K562 treated with DMSO at 1 percent for 4 hours (cell line): ENCODE data around the gene GGNBP2. TPM values are rescaled to one million over a fixed set of nuclear protein-coding genes. Genes with fewer than 3 reads are reported as not detected.

ENCODE experiments used
- total RNA-seq: library from RNA; unstranded; fragments of 300-600 nt; gene quantifications from 2 replicates; pipeline ENCODE4 v1.2.3, GENCODE V29; 2022; ENCODE audit not compliant: insufficient read depth

Gene GGNBP2
- 54.5 and 55.9 TPM in 2 replicates for total RNA-seq

GRCh38 chr17:36544307-36545076, at the start of gene GGNBP2:
Gene GGNBP2 (plus strand): TSS chr17:36544919. CDS start chr17:36545725, 806 bp downstream.

DNA sequence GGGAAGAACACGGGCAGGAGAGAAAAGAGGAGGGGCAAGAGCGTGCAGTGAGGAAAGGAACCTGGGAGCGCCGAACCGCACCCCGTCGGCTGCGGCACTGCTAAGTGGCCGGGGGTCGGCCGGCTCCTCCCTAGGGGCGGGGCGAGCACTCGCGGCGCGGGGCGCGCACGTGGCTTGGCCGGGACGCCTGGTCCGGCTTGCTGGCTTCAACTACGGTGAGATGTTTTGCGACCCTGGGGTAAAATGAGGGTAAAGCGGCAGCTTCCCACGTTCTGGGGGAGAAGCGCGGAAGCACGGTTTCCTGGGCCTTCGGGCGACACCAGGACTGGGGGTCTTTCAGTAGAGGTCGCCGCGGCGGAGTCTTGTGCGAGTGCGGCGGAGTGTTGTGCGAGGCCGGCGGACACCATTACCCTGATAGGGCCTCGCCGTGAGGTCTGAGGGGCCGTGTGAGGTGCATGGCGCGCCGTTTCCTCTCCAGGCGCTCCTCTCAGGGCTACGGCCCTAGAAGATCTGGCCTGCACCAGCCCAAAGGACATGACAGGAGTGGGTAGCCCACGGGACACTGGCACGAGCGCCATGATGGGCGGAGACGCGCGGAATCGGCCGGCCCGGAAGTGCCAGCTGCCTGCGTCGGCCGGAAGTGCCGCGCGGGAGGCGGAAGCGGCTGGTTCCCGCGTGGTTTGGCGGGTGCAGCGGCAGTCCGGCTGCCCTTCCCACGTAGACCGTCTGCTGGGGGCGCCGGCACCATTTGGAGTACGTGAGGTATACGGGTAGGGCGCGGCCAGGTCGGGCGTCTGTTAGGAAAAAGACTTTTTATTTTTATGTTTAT, 9.7 kb upstream of the GGNBP2 start, which contains the start of the genes MYO19 and PIGW:
Gene MYO19, minus strand, starts transcription at position 29 of the 829 bp plus-strand sequence. CDS start 2,330 bp downstream, outside the sequence.
Gene PIGW, plus strand, starts transcription at position 148 of the 829 bp plus-strand sequence. CDS start 2,115 bp downstream, outside the sequence.

DNA sequence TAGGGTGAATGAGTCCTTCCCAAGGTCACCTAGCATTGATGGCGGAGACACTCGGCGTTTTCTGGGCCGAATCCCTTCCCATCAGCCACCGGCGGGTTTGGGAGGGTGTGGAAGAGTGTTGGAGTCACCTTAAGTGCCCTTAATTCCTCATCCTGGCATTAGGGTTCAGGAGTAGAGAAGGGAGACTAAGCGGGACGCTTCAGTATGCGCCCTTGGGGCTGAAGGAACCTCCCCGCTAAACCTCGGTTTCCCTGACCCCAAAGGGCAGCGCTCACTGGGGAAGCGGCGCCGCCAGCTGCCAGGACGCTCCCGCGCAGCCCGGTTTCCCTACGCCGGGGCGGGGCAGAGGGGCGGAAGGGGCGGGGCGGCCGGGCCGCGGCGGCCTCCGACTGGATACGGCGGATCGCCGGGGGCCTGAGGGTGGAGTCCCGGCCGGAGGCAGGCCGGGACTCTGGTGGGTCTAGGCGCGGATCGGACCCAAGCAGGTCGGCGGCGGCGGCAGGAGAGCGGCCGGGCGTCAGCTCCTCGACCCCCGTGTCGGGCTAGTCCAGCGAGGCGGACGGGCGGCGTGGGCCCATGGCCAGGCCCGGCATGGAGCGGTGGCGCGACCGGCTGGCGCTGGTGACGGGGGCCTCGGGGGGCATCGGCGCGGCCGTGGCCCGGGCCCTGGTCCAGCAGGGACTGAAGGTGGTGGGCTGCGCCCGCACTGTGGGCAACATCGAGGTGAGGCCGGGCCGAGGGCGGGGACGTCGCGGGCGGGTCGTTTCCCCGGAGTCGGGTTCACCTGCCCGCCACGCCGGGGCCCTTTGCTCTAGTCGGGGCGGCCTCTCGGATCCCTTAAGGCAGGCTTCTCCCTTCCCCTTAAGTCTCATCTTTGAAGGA, 47.0 kb downstream of the GGNBP2 start, which contains the start of gene DHRS11:
Gene DHRS11, plus strand, starts transcription at position 446 of the 882 bp plus-strand sequence. Its CDS starts 131 bp downstream, at position 577.

GRCh38 chr17:36601303-36602029, 56.7 kb downstream of the GGNBP2 start, which contains the start of gene MRM1:
Gene MRM1 (plus strand): TSS chr17:36601583. CDS start chr17:36601811, 228 bp downstream.

Other genes starting within 250 kb of the GGNBP2 start
- gene TBC1D3G, start 221.0 kb upstream of the GGNBP2 start, total RNA-seq, result not detected in 2 replicates
- gene TBC1D3H, start 156.5 kb upstream of the GGNBP2 start, total RNA-seq, result not detected in 2 replicates
- 77.7 and 82.1 TPM in 2 replicates for gene ZNHIT3, start 58.2 kb upstream of the GGNBP2 start, total RNA-seq
- 46.7 and 69.8 TPM in 2 replicates for gene MYO19, start 10.1 kb upstream of the GGNBP2 start, total RNA-seq
- gene PIGW, start 9.9 kb upstream of the GGNBP2 start, total RNA-seq, result 6.6 and 9.3 TPM in 2 replicates
- gene DHRS11, start 47.0 kb downstream of the GGNBP2 start, total RNA-seq, result 28.3 and 29.5 TPM in 2 replicates
- gene MRM1, start 56.7 kb downstream of the GGNBP2 start, total RNA-seq, result 4.3 and 6.5 TPM in 2 replicates